GM12801 (cell line): Measurements from ENCODE around the gene EDN1.

Experiments used
- CTCF ChIP-seq: IDR thresholded peaks from one replicate; pipeline ENCODE4 v1.5.1; 2011; ENCODE audit warnings: control low read depth; ENCODE audit not compliant: insufficient read length; ENCODE audit errors: extremely low read depth

EDN1 gene

GRCh38 chr6:12328701-12329100 lies 38.5 kb downstream of the EDN1 start:
- no peak for TF ChIP-seq CTCF

- no peak for TF ChIP-seq CTCF
These were observed 41.3 kb downstream of the EDN1 start for GRCh38 chr6:12331474-12331873.

- TF ChIP-seq CTCF: no peak
These were observed 42.0 kb downstream of the EDN1 start for GRCh38 chr6:12331951-12332749.

GRCh38 chr6:12333128-12333527 lies 43.0 kb downstream of the EDN1 start:
- no peak for TF ChIP-seq CTCF

- no peak for TF ChIP-seq CTCF
These were observed 44.5 kb downstream of the EDN1 start for GRCh38 chr6:12334526-12335130.

GRCh38 chr6:12335131-12335527 lies 45.0 kb downstream of the EDN1 start:
- TF ChIP-seq CTCF: no peak

GRCh38 chr6:12335717-12336116 lies 45.6 kb downstream of the EDN1 start:
- no peak for TF ChIP-seq CTCF
